AG10803 (cell line): ENCODE results near the gene DAW1.

Source experiments
- DNase-seq: peaks from one replicate; pipeline ENCODE4 v3.0.0; 2010; ENCODE audit warnings: low read depth
- H3K4me3 ChIP-seq: 2 replicates; pipeline ENCODE4 v1.5.1; 2011; ENCODE audit warnings: mild to moderate bottlenecking, low read length, control low read depth
- CTCF ChIP-seq: conservative IDR thresholded peaks from 2 replicates; pipeline ENCODE4 v1.5.1; 2011; ENCODE audit warnings: mild to moderate bottlenecking, low read length, control low read depth, inconsistent platforms

DAW1 gene

GRCh38 chr2:227861011-227861410 is 10.4 kb upstream of the DAW1 start:
- TF ChIP-seq CTCF: no peak
- no peak for DNase-seq
- H3K4me3 ChIP-seq: no peak overlapping the region

GRCh38 chr2:227862227-227862740 is 9.1 kb upstream of the DAW1 start:
- TF ChIP-seq CTCF: peak; percentile 63
- no peak overlapping the region for H3K4me3 ChIP-seq
- DNase-seq: peak; percentile 40

DNA sequence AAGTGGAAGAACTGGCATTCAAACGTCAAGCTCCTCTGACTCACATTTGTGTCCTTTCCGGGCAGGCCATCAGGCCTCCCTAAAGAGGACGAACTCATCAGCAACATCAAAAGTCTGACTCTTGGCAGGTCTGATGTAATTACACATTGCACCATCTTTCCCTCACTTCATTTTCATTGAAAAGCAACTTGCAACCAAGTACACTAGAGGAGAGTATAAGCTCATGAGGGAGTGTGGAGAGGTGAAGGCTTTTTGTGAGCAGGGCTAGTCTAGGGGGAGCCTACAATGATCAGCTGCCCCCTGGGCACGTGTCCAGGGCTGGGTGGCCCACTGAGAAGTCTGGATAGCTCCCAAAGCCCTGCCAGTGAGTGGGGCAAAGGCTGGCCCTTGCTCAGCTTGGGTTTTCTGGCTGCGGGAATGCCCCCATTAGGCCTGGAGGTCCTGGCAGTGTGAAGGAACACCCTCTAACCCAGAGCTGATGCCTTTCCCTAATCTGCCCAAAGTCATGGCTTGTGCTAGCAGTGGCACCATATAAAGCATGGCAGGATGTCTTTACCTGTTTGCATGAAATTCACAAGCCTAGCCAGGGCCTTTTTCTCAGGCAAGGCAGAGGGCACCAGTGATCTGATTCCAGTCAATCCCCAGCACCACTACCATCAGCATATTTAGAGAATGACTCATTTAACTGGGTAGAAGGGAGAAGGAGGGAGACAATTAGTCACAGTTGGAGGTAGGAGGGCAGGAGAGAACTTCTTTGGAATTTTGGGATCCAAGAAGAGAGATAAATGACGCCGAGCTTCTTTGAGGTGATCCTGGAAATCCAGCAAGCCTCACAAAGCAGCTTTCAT is 8.5 kb upstream of the DAW1 start:
- DNase-seq: peak; percentile 83
- H3K4me3 ChIP-seq: no peak overlapping the region
- 0 out of 2 replicates have a peak, but pooled peaks have one; percentile 9 for TF ChIP-seq CTCF

GRCh38 chr2:227864161-227864756 is 7.2 kb upstream of the DAW1 start:
- no peak for TF ChIP-seq CTCF
- H3K4me3 ChIP-seq: no peak overlapping the region
- DNase-seq: peak; percentile 51

GRCh38 chr2:227865291-227865690 is 6.1 kb upstream of the DAW1 start:
- no peak for DNase-seq
- H3K4me3 ChIP-seq: no peak overlapping the region
- TF ChIP-seq CTCF: no peak

DNA sequence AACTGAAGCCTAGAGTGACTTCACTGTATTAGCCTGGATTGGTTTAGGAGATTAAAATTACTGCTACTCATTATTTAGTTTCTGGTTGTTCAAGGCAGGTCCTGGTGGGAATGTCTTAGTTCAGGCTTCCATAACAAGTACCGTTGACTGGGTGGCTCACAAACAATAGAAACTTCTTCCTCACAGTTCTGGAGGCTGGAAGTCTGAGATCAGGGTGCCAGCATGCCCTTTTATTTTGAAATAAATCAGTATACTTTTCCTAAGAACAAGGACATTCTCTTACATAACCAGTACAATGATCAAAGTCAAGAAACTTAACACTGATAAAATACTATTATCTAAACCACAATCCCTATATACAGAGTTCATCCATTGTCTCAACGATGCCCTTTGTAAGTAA is 4.0 kb upstream of the DAW1 start:
- TF ChIP-seq CTCF: no peak
- DNase-seq: no peak
- no peak overlapping the region for H3K4me3 ChIP-seq
